T47D (cell line): ENCODE measurements around the gene PRKG1.
"Not testable (repeated sequence)": the region's sequence is repeated elsewhere in the genome, so short reads cannot be mapped to it uniquely, and the experiment has no call there.

Source experiments
- DNase-seq, 2 experiments: peaks; one replicate each; pipeline versions ENCODE4 v3.0.0 to v3.0.0-alpha.2; 2011 to 2012; ENCODE audit warnings: low read depth in 1 of 2, low spot score in 1 of 2
- JUND ChIP-seq: IDR thresholded peaks from 2 replicates; pipeline ENCODE4 v1.6.1; 2012; ENCODE audit warnings: low read depth
- in situ Hi-C: cut with HindIII; loops from 2 replicates; pipeline ENCODE4 v1.10.0; 2016; ENCODE audit warnings: low sequenced_read_pairs, low pct_unique_long_range_greater_than_20kb

The PRKG1 gene

DNA sequence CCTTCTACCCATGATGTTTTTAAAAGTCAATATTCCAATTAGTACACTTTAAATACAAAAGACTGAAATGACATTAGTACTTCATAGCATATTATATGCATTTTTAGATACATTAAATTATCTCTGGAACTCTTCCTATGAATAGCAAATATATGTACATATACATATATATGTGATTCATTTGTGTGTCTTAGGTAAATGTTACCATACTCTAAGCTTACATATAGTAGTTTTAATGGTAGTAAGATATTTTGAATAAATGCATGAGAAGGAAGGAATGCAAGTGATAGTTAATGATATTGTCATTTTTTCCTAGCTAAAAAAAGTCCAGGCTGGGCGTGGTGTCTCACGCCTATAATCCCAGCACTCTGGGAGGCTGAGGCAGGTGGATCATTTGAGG, 671.1 kb downstream of the PRKG1 start:
- TF ChIP-seq JUND: no peak
- in situ Hi-C loops: no loop called here
- DNase-seq: no peak

DNA sequence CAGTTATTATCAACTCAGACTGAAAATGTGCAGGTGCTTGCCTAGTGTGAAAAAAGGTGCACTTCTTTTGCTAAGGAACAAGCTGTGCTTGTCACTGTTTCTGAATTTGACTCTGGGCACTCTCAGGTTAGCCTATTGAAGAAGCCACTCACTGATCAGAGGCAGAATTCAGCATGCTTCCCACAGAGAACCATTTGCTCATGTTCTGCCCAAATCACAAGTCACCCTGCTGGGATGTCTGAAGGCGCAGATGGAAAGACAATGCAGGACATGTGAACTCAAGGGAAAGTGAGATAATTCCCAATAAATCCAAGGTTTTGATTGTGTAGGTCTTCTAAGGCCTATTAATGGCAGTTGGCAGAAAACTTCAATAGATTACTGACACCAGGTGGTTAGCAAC, 672.9 kb downstream of the PRKG1 start:
- in situ Hi-C loops: no loop called here
- DNase-seq: no peak
- no peak for TF ChIP-seq JUND

DNA sequence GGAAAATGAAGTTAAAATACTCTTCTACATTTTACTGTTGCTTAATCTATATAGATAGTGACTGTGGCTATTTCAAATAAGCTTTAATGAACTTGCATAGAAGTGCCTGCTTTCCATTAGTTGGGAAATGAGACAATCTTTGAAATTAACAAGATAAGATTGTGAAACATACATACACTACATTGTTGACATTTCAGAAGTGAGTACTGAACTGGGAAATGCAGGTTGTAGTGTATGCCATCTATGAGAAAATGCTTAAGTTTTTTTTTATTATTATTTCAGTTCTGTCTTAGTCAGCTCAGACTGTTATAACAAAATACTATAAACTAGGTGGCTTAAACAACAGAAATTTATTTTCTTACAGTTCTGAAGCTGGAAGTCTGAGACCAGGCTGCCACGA, 674.7 kb downstream of the PRKG1 start:
- no peak for TF ChIP-seq JUND
- in situ Hi-C loops: no loop called here
- no peak for DNase-seq

DNA sequence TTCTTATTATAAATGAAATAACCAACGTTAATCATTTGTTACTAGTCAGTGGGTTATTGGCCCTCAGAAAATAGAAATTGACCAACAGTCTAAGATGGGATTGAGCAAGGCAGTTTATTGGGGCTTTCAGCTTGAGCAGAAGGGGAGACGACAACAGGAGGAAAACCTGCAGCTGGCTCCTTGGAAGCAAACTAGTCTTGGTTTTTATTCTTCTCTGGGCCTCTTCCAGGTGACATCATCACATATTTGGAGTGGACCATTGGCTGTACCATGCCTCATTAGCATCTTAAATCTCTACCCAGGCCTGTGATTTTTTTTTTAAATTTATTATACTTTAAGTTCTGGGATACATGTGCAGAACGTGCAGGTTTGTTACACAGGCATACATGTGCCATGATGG, 684.1 kb downstream of the PRKG1 start:
- in situ Hi-C loops: no loop called here
- TF ChIP-seq JUND: no peak
- no peak for DNase-seq

DNA sequence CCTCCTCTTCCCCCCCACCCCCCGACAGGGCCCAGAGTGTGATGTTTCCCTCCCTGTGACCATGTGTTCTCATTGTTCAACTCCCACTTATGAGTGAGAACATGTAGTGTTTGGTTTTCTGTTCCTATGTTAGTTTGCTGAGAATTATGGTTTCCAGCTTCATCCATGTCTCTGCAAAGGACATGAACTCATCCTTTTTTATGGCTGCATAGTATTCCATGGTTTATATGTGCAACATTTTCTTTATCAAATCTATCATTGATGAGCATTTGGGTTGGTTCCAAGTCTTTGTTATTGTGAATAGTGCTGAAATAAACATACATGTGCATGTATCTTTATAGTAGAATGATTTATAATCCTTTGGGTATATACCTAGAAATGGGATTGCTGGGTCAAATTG, 684.6 kb downstream of the PRKG1 start:
- in situ Hi-C loops, DNase-seq: not testable (repeated sequence)

DNA sequence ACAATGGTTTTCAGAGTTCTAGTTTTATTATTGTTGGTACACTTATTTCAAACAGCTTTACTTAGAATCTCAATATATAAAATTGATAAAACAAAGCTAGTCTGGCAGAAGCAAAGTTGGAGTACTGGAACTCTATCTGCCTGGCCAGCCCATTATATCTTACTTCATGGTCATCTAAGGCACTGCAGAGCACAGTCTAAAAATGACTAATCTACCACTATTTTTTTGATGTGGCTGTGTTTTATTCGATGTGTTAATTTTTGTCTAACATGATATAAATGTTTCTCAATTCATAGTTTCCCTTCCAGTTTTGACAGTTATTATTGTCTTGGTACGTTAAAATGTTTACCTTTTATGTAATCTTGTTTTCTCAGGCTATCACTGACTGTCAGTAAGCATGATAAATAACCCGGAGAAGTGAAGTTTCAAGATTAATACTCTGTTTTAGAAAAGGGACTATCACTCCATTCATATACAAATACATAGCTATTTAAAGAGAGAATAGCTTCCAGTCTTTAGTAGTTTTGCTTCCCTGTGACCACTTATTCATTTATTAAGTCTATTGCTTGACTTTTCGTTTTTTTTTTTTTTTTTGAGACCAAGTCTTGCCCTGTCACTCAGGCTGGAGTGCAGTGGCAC, 685.7 kb downstream of the PRKG1 start:
- no peak for TF ChIP-seq JUND
- no peak for DNase-seq
- in situ Hi-C loops: no loop called here

DNA sequence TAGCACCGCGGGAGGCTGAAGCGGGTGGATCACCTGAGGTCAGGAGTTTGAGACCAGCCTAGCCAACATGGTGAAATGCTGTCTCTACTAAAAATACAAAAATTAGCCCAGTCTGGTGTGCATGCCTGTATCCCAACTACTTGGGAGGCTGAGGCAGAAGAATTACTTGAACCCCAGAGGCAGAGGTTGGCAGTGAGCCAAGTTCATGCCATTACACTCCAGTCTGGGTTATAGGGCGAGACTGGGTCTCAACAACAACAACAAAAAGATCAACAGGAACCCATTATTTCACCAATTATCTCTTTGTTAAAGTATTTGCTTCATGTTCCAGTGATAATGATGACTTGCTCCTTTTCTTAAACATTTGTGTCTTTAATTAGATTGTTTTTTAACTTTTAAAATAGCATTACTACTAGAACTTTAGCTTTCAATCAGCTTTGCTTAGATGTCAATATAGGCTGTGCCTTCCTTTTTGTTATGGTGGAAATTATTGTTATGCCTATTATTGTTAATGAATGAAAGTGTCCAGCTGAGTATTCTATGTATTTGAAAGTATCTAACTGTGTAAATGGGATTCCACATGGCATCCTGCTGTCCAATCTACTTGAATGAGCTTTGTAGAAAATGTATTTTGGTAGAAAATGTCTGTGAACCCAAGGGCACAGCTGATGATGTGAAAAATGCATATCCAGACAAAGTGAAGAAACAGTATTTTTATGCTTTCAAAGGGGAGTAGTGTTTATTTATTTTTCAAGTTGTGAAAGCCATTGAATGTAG, 686.8 kb downstream of the PRKG1 start:
- in situ Hi-C loops: no loop called here
- no peak for DNase-seq
- TF ChIP-seq JUND: no peak

DNA sequence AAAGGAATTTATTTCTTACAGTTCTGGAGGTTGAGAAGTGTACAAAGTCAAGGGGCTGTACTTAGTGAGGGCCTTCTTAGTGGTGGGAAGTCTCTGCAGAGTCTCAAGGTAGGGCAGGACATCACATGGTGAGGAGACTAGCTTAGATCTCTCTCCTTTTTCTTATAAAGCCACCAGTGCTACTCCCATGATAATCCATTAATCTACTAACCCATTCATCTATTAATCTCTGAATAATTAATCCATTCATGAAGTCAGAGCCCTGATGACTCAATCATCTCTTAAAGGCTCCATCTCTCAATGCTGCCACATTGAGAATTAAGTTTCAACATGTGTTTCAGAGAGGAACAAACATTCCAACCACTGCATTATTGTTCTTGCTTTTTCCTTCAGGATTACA, 689.5 kb downstream of the PRKG1 start:
- no peak for TF ChIP-seq JUND
- in situ Hi-C loops: no loop called here
- DNase-seq: no peak

DNA sequence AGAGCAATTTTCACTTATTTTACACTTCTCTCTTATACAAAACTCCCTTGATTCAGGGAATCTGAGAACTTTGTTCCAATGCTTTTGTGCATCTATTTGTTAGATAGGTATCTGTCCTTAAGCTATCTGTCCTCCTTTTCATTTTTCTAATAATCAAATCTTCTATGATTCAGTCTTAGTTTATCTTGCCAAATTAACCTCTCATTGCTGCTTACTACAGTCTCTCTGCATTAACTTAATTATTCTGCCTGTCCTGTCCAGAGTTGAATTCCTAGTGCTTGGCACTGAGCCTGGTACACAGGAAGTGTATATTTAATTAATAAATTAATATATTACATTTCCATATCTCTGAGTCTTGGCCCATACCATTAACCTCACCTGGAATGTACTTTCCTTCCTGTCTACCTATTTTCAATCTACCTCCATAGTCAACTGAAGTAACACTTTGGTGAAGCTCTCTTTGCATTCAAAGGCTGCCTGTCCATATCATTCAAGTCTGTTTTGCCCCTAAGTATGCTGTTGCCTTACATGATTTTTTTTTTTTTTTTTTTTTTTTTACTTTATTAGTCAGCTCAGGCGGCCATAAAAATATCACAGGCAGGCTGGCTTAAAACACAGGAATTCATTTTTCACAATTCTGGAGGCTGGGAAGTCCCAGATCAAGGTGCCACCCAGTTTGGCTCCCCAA, 691.1 kb downstream of the PRKG1 start:
- DNase-seq: no peak
- no peak for TF ChIP-seq JUND
- in situ Hi-C loops: no loop called here

DNA sequence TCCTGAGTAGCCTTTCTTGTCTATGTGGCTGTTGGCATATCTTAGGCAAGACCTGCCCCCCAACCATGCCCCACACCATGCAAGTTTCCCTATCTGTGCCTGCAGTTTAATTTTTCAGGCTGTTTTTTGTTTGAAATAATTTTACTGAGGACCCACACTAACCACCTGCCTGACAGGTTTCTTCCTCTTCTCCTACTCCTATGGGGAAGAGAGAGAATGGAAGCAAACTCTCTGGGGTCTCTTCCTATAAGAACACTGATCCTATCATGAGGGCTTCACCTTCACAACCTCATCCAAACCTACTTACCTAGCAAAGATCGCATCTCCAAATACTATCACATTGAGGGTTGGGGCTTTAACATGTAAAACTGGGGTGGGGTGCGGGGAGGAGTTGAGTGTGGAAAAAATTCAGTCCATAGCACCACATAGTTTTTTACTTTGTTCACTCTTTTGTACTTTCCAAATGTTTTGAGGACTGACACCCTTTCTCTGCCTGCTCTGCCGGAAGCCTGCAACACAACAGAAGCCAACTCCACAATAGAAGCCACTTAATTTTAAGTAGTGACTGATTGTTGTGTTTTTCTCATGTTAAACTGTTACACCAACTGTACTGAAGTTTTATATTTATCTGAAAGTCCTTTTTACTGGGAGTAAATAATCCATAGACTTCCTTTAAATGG, 692.3 kb downstream of the PRKG1 start:
- no peak for DNase-seq
- in situ Hi-C loops: no loop called here
- no peak for TF ChIP-seq JUND

DNA sequence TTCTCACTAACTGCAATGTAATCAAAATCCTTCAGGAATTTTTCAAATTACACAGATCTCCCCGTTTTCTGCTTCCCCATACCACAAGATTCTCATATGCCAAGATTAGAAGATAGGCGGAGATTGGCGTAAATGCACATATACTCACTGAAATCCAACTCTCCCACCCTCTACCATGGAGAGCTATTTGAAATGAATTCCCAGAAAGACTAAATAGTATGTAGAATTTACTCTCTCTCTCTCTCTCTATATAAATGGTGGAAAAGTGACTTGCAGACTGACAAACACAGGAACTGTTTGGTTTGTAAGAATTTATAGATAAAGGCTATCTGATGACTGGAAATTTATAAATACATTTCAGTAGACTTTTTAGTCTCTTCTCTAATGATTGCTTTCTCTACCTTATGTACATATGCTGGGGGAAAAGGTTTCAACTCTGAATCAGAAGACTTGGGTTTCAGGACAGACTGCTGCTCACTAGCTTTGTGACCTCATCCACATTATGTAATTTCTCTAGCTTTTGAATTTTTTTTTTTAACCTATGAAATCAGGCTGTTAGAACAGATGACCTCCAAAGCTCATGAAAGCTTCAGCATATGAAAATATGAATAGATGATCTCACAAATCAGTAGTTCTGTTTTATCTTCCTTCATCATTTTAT, 692.9 kb downstream of the PRKG1 start:
- DNase-seq: no peak
- in situ Hi-C loops: no loop called here
- TF ChIP-seq JUND: no peak

DNA sequence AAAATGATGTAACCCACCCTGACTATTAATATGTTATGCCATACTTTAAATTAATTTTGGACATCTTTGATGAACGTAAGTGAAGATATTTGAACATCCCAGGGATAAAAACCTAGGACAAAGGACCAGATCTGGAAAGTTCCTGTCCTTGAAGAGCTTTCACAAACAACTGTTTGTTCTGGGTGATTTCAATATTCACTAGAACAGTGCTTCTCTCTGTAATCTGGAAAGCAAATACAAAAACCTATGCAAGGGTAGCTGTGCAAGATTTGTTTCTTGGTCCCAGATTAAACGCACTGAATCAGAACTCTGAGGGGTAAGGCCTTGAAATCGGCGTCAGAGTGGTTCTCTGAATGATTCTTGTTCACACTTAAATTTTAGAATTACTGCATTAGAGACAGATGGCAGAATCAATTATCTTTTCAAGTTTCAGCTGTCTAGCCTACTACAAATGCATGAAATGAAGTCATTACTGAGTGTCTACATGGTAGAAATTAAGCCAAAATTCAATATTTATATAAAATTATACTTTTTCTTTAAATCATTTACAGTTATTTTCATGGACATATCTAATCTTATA, 694.7 kb downstream of the PRKG1 start:
- in situ Hi-C loops: no loop called here
- TF ChIP-seq JUND: no peak
- DNase-seq: no peak
